Putamen (tissue), 1 donor: ENCODE results near the gene ZNF827.

Experiments used
- DNase-seq: peaks from one replicate; pipeline ENCODE4 v3.0.0-alpha.2; 2016; ENCODE audit warnings: low spot score

The ZNF827 gene

DNA sequence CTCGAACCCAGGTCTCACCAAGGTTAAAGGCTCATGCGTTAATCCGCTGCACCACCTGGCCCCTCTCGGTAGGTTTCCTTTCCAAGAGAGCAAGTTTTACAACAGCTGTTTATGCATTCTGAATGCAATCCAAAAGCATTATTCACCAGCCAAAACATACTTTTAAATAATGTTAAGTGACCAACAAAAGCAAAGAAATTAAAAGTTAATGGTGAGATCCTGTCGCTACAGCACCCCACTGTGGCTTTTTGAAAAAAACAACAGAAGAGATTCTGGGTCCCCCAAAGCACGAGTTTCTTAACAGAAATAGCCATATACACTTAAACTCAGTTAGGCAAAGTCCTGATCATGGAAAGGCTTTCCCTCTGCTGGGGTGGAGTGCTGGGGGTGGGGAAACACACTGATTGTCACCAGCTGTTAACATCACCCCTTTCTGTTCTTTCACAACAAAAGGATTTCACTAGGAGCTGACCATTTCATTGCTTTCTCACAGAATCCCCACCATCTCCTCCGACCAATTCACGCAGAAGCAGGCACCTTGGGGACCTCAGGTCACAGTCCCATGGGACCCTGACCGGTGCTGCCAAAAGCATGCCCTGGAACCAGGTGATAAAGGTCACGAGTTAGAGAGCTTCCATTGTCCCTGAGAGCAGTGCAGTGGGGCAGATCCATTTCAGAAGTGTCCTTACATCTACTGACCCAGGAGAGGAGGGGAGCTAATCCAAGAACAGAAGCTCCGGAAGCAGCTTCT is 51.2 kb downstream of the ZNF827 start:
- no peak for DNase-seq

DNA sequence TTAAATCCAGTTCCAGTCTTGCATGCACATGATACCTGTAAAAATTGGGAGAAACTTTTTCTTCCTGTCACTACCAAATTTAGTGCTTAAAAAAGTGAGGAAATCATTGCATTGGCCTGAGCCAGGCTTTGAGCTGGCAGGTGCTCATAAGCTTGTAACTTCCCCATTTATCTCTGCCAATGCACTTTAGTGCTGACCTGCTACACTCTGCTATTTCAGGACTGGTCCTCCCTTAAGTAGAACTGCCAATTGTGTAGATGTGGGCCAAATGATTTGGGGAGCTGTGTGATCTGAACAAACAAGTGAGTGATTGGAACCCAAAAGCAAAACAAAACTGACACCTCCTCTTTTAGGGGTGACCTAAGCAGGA is 51.8 kb downstream of the ZNF827 start:
- no peak for DNase-seq

DNA sequence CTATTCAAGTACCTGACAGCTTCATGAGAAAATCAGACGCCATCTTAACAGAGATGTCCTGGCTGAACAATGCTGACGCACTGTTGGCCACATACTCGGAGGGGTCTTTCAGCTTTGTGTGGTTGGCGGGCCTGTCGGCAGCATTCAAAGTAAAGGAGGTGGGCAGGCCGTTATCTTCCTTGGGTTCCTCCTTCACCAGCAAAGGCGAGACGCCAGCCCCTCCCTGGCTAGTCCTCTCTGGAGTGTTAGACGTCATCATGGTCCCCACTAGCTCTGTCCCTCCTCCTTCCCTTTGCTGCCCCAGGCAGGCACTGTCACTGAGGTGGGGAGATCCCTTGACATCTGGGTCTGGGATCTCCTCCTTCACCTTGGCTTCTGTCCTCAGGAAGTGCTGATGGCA is 53.0 kb downstream of the ZNF827 start:
- DNase-seq = no peak

DNA sequence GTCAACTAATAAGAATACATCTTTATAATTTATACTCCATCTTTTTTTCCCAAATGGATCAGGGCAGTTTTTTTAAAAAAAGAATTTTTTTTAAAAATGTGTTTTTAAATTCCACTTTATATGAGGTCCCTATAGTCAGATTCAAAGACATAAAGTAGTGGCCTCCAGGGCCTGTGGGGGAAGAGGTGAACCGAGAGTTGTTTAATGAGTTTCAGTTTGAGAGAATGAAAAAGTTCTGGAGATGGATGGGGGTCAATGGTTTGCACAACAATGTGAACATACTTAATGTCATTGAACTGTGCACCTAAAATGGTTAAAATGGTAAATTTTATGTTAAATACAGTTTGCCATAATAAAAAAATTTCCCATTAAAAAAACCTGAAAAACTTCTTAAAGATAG is 53.8 kb downstream of the ZNF827 start:
- DNase-seq = no peak

DNA sequence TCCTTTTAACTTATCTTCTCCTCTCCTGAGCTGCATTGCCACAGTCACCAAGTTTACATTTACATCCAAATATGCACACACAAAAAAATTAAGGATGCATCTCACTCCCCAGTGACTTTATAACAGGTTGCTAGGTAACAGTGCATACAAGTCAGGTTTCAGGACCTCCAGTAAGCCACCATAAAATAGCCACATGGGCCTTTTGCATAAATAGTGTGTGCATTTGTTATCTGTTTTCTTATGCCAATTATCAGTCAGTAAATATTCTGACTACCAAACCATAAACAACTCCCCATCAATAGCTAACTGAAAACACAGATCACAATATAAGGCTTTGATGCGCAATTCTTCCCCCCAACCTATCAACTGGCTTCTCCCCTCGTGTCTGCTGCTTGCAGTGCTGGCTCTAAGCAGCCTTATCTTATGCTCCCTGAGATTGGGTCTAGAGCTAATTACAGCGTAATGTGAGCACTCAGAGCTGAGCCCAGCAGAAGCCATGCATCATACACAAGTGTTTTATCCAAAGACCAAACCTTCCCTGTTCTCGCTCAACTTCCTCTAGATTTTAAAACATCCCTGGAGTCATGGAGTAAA is 55.4 kb downstream of the ZNF827 start:
- DNase-seq = no peak

DNA sequence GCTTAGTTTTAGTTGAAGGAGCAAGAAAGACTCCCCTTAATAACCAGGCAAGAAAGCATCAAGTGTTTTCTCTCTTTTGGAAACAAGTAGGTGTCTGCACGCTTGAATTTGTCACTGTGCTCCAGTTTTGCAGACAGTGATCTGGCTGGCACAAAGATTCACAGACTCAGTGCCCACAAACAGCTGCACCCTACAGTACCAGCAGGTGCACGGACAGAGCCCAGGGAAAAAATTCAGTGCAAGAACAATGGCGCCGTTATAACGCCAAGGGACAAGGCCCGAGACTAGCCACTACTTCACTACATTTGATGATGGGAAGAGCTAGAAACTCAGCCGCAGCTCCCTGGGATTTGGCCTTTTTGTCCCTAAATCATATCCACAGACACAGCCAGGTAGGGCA is 56.0 kb downstream of the ZNF827 start:
- DNase-seq = peak; percentile 91

DNA sequence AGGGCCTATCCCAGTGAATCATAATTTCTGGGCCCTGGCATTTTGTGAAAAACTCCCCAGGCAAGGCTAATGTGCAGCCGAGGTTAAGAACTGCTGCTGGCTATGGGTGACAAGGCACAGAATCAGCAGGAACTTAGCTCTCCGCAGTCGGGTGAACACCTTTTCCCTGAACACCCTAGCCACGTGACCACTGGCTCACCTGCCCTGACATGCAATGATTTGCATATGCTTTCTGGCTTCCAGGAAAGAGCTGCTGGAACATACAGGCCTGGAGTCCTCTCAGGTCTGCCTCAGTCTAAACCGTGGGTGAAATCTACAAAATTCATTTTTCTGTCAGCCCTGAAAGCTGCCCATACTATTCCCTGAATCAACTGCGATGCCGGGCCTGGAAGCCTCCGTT is 56.6 kb downstream of the ZNF827 start:
- DNase-seq = no peak

DNA sequence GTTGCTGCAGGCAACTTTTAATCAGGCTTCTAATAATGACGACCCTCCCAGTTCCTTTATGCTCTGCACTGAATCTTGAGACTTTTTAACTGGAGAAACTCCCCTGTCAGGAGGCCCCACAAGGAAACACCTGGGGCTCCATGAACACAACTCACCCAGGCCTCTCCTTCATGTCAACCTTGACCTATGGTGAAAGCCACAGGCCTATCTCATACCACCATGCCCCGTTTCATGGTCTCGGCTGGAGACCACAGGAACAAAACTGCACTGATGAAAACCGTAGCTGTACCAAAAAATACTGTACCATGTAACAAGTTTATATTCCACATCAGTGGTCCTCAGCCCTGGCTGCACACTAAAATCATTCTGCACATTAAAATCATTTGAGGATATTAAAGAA is 57.0 kb downstream of the ZNF827 start:
- DNase-seq = no peak

DNA sequence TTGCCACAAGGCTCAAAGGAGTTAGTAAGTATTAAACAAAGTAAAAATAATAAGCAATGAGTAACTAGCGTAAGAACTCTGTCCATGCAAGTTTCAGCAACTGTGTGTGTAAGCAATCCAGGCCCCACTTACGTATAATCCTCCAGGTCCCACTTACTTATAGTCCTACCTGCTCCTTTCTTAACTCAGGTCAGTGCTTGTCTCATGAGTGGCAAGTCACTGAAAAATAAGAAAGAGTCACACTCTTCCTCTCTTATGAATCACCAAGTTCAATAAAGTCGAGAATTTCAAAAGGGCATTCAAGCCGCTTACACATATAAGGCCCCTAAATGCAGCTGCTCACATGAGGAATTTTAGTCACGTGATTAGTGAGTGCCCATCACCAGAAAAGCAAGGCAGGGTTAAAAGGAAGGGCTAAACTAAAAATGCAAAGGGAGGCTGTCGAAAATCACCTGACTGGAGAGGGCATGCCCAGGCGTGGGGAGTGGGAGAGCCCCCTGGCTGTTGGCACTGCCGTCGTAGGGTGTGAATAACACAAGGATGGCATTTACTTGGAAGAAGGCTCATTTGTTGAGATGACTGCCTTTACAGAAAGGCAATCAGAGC is 58.2 kb downstream of the ZNF827 start:
- DNase-seq = no peak

DNA sequence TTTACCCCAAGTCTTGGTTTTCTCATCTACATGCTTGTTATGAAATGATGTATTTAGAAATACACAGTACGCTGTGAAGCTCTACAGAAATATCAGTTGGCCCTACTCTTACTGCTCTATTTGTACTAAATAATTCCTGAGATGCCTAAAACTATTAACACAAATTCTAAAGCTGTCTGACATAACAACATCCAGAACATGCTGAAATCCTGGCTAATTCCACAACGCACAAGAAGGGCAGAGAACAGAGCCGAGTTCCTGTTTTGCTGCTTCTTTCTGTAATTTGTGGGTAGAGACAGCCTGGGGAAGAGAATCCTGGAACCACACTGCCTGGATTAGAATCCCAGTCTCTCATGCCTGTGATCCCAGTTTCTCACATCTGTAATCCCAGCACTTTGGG is 59.0 kb downstream of the ZNF827 start:
- DNase-seq = no peak

DNA sequence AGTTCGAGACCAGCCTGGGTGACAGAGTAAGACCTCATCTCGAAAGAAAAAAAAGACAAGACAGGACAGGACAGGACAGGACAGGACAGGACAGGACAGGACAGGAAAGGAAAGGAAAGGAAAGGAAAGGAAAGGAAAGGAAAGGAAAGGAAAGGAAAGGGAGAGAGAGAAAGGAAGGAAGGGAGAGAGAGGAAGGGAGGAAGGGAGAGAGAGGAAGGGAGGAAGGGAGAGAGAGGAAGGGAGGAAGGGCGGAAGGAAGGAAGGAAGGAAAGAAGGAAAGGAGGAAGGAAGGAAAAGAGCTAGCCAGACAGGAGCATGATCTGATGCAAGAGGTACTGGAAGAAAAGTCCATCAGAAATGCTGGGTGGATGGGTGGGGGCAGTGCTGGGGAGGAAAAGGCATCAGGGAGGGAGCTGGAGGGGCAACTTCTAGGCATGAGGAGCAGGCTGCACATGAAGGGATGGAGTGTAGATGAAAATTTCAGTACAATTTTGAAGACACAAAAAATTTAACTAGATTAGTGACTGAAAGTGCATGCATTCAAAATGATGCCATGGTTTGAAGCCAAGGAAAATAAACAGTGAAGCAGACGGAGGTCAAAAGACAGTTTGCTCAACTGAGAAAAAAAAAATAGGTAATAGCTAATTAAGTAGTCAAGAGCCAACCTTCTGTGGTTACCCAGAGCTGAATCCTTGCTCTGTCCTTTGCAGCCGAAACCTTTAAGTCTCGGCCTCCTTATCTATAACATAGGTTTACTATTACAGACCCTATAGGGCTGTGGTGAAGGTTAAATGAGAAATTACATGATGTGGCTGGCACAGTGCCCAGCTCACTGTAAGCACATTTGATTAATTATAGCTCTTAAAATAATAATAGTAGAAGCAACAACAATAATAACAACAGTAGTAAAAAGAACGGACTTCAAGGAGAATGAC is 59.9 kb downstream of the ZNF827 start:
- no peak for DNase-seq

DNA sequence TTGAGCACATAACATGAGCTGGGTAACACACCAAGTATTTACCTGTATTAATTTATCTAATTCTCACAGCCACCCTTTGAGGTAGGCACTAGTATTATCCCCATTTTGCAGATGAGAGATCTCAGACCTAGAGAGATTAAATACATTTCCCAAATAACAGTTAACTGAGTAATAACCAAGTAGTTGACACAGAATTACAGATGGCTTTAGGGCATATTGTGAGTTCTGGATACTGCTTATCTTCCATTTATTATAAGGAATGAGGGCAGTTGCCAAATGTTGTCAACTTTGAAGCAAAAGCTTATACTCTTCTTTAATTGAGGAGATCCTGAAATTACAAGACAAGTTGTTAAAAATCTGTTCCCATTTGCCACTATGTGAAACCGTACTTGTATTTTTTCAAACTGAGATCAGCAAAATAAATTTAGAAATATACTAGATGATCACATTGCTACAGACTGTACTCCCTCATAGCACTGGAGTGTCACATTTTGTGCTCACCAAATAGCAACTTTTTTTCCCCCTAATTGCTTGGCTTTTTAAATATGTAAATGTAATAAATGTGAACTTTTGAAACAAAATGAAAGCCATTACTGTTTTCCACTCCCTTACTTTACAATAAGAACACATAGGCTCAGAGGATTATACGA is 62.0 kb downstream of the ZNF827 start:
- no peak for DNase-seq

DNA sequence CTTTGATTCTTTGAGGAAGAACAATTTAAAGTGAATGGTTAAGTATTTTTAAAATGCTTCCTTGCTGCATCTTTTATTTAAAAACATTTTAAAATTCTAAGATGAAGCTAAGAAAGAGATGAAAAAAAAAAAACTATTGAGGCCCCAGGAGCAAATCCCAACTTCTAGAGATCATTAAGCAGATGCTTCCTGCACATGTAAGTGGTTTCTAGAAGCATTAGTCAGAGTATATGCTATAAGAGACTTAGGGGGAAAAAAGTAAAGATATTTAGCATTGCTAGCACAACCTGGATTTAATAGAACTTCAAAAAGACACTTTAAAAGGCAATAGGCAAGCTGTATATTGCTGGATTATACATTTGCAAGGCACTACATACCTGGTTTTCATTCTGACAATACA is 64.7 kb downstream of the ZNF827 start:
- DNase-seq = no peak

DNA sequence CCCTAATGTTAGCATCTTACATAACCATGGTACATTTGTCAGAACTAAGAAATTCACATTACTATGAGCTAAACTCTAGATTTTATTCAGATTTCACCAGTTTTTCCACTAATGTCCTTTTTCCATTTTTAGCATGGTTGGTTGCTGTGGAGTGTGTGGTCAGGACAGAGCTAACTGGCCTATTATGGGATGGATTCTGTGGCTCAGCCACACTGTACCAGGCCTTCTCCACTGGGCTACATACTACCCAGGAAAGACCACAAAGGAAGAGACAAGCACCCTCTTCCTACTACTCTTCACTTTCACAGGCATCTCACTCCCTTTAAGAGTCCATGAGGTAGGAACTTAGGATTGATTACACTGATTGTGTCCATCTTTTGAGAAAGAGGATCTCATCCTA is 67.4 kb downstream of the ZNF827 start:
- no peak for DNase-seq

DNA sequence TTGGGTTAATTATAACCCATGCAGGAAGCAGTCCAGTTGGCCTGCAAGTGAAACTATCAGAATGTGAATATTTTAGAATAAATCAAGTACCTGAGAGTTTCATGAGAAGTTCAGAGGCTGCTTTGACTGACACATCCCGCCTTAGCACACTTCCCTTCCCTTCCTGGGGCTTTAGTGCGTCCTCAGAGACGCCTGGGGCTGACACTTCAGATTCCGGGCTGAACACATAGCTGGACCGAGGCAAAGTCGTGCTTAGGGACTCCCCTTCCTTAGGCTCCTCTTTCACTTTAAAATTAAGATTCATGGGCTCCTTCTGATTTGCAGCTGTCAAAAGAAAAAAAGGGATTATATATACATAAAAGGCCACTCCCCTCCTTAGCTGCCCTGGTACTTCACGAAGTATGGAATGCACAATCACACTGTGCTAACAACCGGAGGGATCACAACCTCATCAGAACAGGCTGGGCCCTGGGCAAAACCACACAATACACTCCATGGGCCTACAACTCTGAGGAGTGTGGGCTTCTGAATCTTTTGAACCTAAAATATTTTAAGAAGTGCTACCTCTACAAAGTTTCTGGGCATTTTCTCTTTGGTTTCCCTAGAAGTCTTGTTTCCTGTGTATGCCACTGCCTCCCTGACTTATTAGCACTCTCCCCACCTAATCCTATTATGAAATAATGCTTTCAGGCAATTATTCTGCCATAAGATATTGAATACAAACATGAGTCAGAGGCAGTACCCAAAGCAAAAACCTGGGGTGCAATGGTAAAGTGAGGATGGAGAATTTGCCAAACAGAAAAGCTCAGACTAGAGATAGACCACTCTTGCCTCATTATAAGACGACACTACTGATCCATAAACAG is 68.2 kb downstream of the ZNF827 start:
- DNase-seq = no peak

DNA sequence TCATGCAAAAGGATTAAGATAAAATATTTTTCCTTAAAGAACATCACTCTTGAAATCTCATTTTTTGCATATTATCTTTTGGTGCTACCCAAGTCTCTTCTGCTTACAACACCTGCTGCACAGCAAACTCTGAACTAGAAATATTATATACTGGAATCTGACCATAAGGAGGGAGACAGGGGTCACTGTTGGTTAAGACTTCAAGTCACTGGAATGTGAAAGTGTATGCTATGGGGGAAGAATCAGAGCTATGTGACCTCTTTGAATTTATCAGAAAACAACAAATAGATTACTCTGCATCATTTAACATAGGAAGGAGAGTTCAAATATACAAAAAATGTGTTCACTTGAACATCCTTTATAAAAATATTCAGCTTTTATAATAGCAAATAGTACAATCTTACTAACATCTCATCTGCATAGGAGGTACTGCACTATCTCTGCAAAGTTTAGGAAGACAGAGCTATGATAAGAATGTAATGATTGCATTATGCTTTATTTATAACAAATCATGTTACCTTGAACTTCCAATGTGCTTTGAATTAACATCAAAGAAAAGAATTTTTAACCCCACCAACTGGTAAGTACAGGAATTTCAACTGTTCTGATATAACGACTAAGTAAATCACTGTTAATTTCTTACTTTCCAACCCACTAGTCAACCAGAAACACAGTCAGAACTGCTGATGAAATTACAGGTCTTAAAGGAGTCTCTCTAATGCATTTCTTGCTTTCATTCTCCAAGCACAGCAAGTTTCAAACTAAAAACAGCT is 69.8 kb downstream of the ZNF827 start:
- DNase-seq = no peak

DNA sequence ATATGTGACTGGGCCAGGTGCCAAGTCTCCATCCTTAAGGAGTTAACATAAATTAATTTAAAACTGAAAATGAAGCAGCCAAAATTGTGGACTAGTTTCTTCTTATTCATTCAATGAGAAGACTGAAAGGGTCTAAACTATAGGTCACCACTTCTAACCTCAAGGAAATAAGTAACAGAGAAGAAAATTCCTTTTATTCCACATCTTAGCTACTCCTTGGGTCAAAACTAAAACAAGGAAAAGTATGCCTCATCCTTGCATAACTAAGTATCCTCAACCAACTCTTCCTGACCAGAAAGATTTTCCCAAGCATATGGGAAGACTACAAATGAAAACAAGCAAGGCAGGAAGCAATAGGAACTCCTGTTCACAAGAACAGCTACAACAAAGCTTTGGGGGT is 71.2 kb downstream of the ZNF827 start:
- DNase-seq = no peak

DNA sequence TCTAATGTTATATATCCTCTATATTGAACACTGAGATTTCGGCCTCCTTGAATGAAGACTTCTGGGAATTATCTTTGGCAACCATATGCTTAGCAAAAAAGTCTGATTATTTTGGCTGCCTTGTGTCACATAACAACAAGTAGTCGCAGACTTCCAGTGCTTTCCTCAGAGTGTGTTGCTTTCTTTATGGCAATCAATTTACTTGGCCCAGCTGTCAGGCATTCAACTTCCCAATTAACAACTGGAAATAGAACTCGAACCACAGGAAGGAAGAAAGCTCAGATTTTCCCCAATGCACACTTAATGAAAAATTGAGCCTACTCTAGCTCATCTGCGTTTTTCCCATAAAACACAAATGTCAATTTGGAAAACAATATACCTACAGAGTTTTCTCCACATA is 71.6 kb downstream of the ZNF827 start:
- DNase-seq = no peak

DNA sequence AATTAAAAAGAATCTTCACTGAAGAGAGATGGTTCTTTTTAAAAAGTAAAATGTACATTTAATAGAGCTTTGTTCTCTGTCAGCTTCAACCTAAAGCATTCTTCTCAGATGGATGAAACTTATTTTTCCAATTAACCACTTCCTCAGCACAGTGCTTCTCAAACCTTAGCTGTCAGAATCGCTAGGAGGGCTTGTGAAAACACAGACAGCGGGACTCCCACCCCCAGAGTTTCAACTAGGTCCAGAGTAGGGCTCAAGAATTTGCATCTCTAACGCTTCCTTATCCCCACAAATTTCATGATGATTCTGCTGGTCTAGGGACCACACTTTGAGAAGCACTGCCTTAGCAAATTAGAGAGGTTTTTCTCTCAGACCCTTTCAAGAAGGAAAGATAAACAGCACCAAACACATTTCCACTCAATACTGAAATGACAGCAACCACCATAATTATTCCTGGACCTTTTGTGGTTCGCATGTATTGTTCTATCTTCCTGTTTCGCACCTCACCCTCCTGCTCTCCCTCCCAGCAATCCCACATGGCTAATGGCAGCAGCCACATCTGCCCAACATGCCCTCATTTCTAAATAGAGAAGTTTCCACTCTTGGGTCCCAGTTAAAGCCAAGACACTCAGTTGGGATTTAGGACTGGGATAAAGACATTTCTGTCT is 73.2 kb downstream of the ZNF827 start:
- no peak for DNase-seq

DNA sequence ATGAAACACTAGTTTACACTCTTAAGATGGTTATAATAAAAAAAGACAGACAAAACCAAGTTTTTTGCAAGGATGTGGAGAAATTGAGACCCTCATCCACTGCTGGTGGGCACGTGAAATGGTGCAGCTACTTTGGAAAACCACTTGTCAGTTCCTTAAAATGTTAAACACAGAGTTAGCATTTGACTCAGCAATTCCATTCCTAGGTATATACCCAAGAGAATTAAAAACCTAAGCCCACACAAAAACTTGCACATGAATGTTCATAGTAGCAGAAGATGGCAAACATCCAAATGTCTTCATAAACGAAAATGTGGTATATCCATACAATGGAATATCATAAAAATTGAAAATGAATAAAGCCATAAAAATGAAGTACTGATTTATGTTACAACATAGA is 75.4 kb downstream of the ZNF827 start:
- no peak for DNase-seq
